ENCODE data around the gene RTP3.

Gene RTP3

GRCh38 chr3:46549408-46549904 lies 51.7 kb downstream of the RTP3 start:
- DNase-seq: no peak

- no peak for DNase-seq
Measured at GRCh38 chr3:46549989-46550388, 52.2 kb downstream of the RTP3 start.
